DOHH2 (cell line): ENCODE measurements around the gene PAX6.

Experiments
- H3F3A ChIP-seq: fragments of 200-600 bp; sonication (generic), shearing (Covaris generic); 2 replicates; pipeline ENCODE4 v1.6.0; 2016; ENCODE audit warnings: antibody characterized with exemption, mild to moderate bottlenecking; ENCODE audit not compliant: control insufficient read depth, insufficient read depth
- H3K27ac ChIP-seq: fragments of 200-600 bp; sonication (generic); 2 replicates; pipeline ENCODE4 v1.5.1; 2014; ENCODE audit warnings: low read depth, mild to moderate bottlenecking, low read length, moderate library complexity
- H3K27me3 ChIP-seq: fragments of 200-600 bp; sonication (generic); 2 replicates; pipeline ENCODE4 v1.6.1; 2014; ENCODE audit warnings: mild to moderate bottlenecking, low read length, mixed read lengths; ENCODE audit not compliant: control insufficient read depth
- H3K36me3 ChIP-seq: fragments of 200-600 bp; sonication (generic); 2 replicates; pipeline ENCODE4 v1.6.1; 2014; ENCODE audit warnings: mild to moderate bottlenecking, low read length, moderate library complexity, mixed read lengths; ENCODE audit not compliant: control insufficient read depth
- H3K4me1 ChIP-seq: fragments of 200-600 bp; sonication (generic); 2 replicates; pipeline ENCODE4 v1.6.1; 2014; ENCODE audit warnings: mild to moderate bottlenecking, low read length, mixed read lengths; ENCODE audit not compliant: control insufficient read depth
- H3K4me2 ChIP-seq: fragments of 200-600 bp; sonication (generic); 2 replicates; pipeline ENCODE4 v1.6.0; 2014; ENCODE audit warnings: mild to moderate bottlenecking, low read length, moderate library complexity
- H3K4me3 ChIP-seq: fragments of 200-600 bp; sonication (generic); 2 replicates; pipeline ENCODE4 v1.5.1; 2014; ENCODE audit warnings: mild to moderate bottlenecking, low read length, mixed read lengths
- H3K79me2 ChIP-seq: fragments of 200-600 bp; sonication (generic); 2 replicates; pipeline ENCODE4 v1.6.1; 2014; ENCODE audit warnings: mild to moderate bottlenecking, low read length, mixed read lengths; ENCODE audit not compliant: control insufficient read depth
- H3K9me2 ChIP-seq: fragments of 200-600 bp; sonication (generic); replicated peaks from 2 replicates; pipeline ENCODE4 v1.6.1; 2014; ENCODE audit warnings: mild to moderate bottlenecking, low read length, mixed read lengths; ENCODE audit not compliant: control insufficient read depth
- H3K9me3 ChIP-seq: fragments of 200-600 bp; sonication (generic); 2 replicates; pipeline ENCODE4 v1.6.1; 2014; ENCODE audit warnings: antibody characterized with exemption, low read length, mixed read lengths; ENCODE audit not compliant: control insufficient read depth, insufficient read depth
- H4K20me1 ChIP-seq: fragments of 200-600 bp; sonication (generic); 2 replicates; pipeline ENCODE4 v1.6.0; 2014; ENCODE audit warnings: low read depth, mild to moderate bottlenecking, antibody characterized with exemption, low read length, moderate library complexity; ENCODE audit not compliant: control insufficient read depth, insufficient read depth
- CTCF ChIP-seq: fragments of 200-600 bp; sonication (generic); IDR thresholded peaks from one replicate; pipeline ENCODE4 v1.5.1; 2014; ENCODE audit warnings: antibody characterized with exemption, mild to moderate bottlenecking, low read depth, low read length; ENCODE audit not compliant: poor library complexity, severe bottlenecking
- EZH2phosphoT487 ChIP-seq: fragments of 200-600 bp; sonication (generic); IDR thresholded peaks from 2 replicates; pipeline ENCODE4 v1.6.1; 2017; ENCODE audit warnings: borderline replicate concordance, mild to moderate bottlenecking, antibody characterized with exemption, low read length, moderate library complexity, mixed read lengths

PAX6 gene

GRCh38 chr11:31790649-31791048 lies 20.5 kb downstream of the PAX6 start:
- Histone ChIP-seq H3K36me3 (no peaks in the 10 kb centered on the region), H3K4me3 (no peak overlapping the region), H3K4me1 (no peaks in the 10 kb centered on the region), H3K27ac (no peak overlapping the region), H3F3A (no peaks in the 10 kb centered on the region), H3K4me2 (no peak overlapping the region), H3K9me2 (no peaks in the 10 kb centered on the region), H3K79me2 (no peaks in the 10 kb centered on the region), H4K20me1 (no peaks in the 10 kb centered on the region), H3K9me3 (no peaks in the 10 kb centered on the region), H3K27me3 (no peaks in the 10 kb centered on the region)
- TF ChIP-seq CTCF (no peak), EZH2phosphoT487 (no peak)

GRCh38 chr11:31788085-31788484 lies 23.0 kb downstream of the PAX6 start:
- Histone ChIP-seq H3K36me3 (no peaks in the 10 kb centered on the region), H4K20me1 (no peaks in the 10 kb centered on the region), H3K4me2 (no peak overlapping the region), H3K9me3 (no peaks in the 10 kb centered on the region), H3K9me2 (no peaks in the 10 kb centered on the region), H3K4me1 (no peaks in the 10 kb centered on the region), H3K27me3 (no peaks in the 10 kb centered on the region), H3K79me2 (no peaks in the 10 kb centered on the region), H3K27ac (no peak overlapping the region), H3K4me3 (no peak overlapping the region), H3F3A (no peaks in the 10 kb centered on the region)
- no peak for TF ChIP-seq CTCF

GRCh38 chr11:31786996-31787685 lies 24.0 kb downstream of the PAX6 start:
- no peaks in the 10 kb centered on the region for H3K9me2 ChIP-seq
- H3K27me3 ChIP-seq: no peaks in the 10 kb centered on the region
- no peaks in the 10 kb centered on the region for H3K4me1 ChIP-seq
- no peaks in the 10 kb centered on the region for H3F3A ChIP-seq
- H3K4me2 ChIP-seq: no peak overlapping the region
- no peak overlapping the region for H3K4me3 ChIP-seq
- TF ChIP-seq CTCF (no peak), EZH2phosphoT487 (no peak)
- no peaks in the 10 kb centered on the region for H3K9me3 ChIP-seq
- no peaks in the 10 kb centered on the region for H3K79me2 ChIP-seq
- H4K20me1 ChIP-seq: no peaks in the 10 kb centered on the region
- H3K36me3 ChIP-seq: no peaks in the 10 kb centered on the region
- H3K27ac ChIP-seq: no peak overlapping the region
